DMS 273 (cell line): ENCODE measurements around the gene RARB.

Experiments used
- DNase-seq: peaks from one replicate; lab custom pipeline; 2025; ENCODE audit not compliant: unreplicated experiment; lab: John Stamatoyannopoulos, UW

Gene RARB

GRCh38 chr3:25574172-25574765, 146.2 kb downstream of the RARB start:
- no peak for DNase-seq

GRCh38 chr3:25575001-25575400, 146.9 kb downstream of the RARB start:
- no peak for DNase-seq

- no peak for DNase-seq
These were observed 148.1 kb downstream of the RARB start for GRCh38 chr3:25576146-25576545.

GRCh38 chr3:25576831-25577454, 148.9 kb downstream of the RARB start:
- DNase-seq = no peak

- DNase-seq = no peak
These were observed 150.0 kb downstream of the RARB start for GRCh38 chr3:25578059-25578458.

GRCh38 chr3:25580534-25580933, 152.5 kb downstream of the RARB start:
- DNase-seq = no peak

- no peak for DNase-seq
These were observed 153.3 kb downstream of the RARB start for GRCh38 chr3:25581335-25581734.

GRCh38 chr3:25581823-25582222, 153.8 kb downstream of the RARB start:
- no peak for DNase-seq

GRCh38 chr3:25582242-25582641, 154.2 kb downstream of the RARB start:
- DNase-seq = no peak

- DNase-seq = no peak
These were observed 155.3 kb downstream of the RARB start for GRCh38 chr3:25583343-25583742.

GRCh38 chr3:25584011-25584789, 156.1 kb downstream of the RARB start:
- no peak for DNase-seq

GRCh38 chr3:25585361-25586166, 157.5 kb downstream of the RARB start:
- no peak for DNase-seq

GRCh38 chr3:25586167-25586505, 158.1 kb downstream of the RARB start:
- DNase-seq = no peak

GRCh38 chr3:25586553-25586952, 158.5 kb downstream of the RARB start:
- no peak for DNase-seq

GRCh38 chr3:25587094-25587493, 159.0 kb downstream of the RARB start:
- no peak for DNase-seq

GRCh38 chr3:25587526-25587925, 159.5 kb downstream of the RARB start:
- no peak for DNase-seq

- DNase-seq = no peak
These were observed 159.9 kb downstream of the RARB start for GRCh38 chr3:25587975-25588374.

GRCh38 chr3:25588441-25589103, 160.5 kb downstream of the RARB start:
- no peak for DNase-seq

- no peak for DNase-seq
These were observed 161.2 kb downstream of the RARB start for GRCh38 chr3:25589104-25589782.

GRCh38 chr3:25589783-25590258, 161.8 kb downstream of the RARB start:
- DNase-seq = no peak
